GM18499 (cell line): ENCODE results near the gene MRGPRE.

Experiments
- ATAC-seq: cut with Tn5 transposase; IDR thresholded peaks from one replicate; pipeline ENCODE4 v1.9.1; 2021; ENCODE audit warnings: moderate number of reproducible peaks; ENCODE audit not compliant: insufficient read depth, unreplicated experiment

Gene MRGPRE

GRCh38 chr11:3216027-3216525 is 16.1 kb downstream of the MRGPRE start:
- no peak for ATAC-seq

- ATAC-seq = no peak
Measured at GRCh38 chr11:3215346-3216026, 16.7 kb downstream of the MRGPRE start.

- no peak for ATAC-seq
Measured at GRCh38 chr11:3214420-3214699, 17.9 kb downstream of the MRGPRE start.

GRCh38 chr11:3213659-3214419 is 18.4 kb downstream of the MRGPRE start:
- ATAC-seq = no peak

- no peak for ATAC-seq
Measured at GRCh38 chr11:3208272-3208671, 23.9 kb downstream of the MRGPRE start.

GRCh38 chr11:3207526-3208189 is 24.6 kb downstream of the MRGPRE start:
- no peak for ATAC-seq

GRCh38 chr11:3206922-3207204 is 25.4 kb downstream of the MRGPRE start:
- no peak for ATAC-seq

- ATAC-seq = no peak
Measured at GRCh38 chr11:3206156-3206921, 25.9 kb downstream of the MRGPRE start.

- ATAC-seq = no peak
Measured at GRCh38 chr11:3205261-3206155, 26.7 kb downstream of the MRGPRE start.

GRCh38 chr11:3204141-3205015 is 27.8 kb downstream of the MRGPRE start:
- no peak for ATAC-seq

GRCh38 chr11:3203221-3204043 is 28.8 kb downstream of the MRGPRE start:
- no peak for ATAC-seq

GRCh38 chr11:3202759-3203158 is 29.5 kb downstream of the MRGPRE start:
- no peak for ATAC-seq

GRCh38 chr11:3202305-3202704 is 29.9 kb downstream of the MRGPRE start:
- ATAC-seq = no peak

- ATAC-seq = no peak
Measured at GRCh38 chr11:3201677-3202181, 30.5 kb downstream of the MRGPRE start.

GRCh38 chr11:3201112-3201581 is 31.1 kb downstream of the MRGPRE start:
- ATAC-seq = no peak

GRCh38 chr11:3200388-3201111 is 31.7 kb downstream of the MRGPRE start:
- ATAC-seq = no peak
